HL-60 (cell line): Measurements from ENCODE around the gene TEKT3.

Source experiments
- GABPA ChIP-seq: IDR thresholded peaks from 2 replicates; pipeline ENCODE4 v1.6.1; 2012; ENCODE audit warnings: low read depth
- POLR2AphosphoS5 ChIP-seq: IDR thresholded peaks from 2 replicates; pipeline ENCODE4 v1.6.1; 2012; ENCODE audit warnings: low read depth
- TF ChIP-seq, protein P1 (sequence below): IDR thresholded peaks from one replicate; pipeline ENCODE4 v1.5.1; 2011; ENCODE audit warnings: low read length, control low read depth, inconsistent platforms; ENCODE audit not compliant: insufficient read depth
- TF ChIP-seq, protein P2 (sequence below): IDR thresholded peaks from 2 replicates; pipeline ENCODE4 v1.6.1; 2012; ENCODE audit warnings: low read depth; ENCODE audit not compliant: insufficient replicate concordance

DNA sequence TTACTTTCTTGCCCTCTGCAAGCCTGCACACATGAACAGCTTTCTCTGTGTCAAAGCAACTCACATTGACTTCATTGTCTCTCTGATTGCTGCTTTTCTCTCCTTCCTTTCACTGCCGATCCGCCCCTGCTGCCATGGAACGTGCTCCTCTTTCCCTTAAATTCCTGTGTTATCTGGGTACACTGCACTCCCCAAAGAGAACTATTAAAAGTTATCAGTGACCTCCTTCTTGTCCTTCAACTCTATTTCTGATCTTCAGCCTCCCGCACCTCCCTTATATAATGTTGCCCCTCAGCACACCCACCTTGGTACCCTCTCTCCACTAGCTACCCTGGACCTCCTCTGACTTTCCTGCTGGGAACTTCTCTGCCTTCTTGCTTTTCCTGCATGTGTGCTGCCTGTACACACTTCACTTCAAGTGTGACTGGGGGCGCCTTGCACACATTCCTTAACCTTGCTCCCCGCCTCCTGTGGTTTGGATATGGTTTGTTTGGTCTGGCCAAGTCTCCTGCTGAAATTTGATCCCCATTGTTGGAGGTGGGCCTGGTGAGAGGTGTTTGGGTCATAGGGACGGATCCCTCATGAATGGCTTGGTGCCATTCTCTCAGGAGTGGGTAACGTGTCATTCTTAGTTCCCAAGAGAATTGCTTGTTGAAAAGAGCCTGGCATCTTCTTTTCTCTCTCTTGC is 49.6 kb downstream of the TEKT3 start:
- TF ChIP-seq, protein P1, sequence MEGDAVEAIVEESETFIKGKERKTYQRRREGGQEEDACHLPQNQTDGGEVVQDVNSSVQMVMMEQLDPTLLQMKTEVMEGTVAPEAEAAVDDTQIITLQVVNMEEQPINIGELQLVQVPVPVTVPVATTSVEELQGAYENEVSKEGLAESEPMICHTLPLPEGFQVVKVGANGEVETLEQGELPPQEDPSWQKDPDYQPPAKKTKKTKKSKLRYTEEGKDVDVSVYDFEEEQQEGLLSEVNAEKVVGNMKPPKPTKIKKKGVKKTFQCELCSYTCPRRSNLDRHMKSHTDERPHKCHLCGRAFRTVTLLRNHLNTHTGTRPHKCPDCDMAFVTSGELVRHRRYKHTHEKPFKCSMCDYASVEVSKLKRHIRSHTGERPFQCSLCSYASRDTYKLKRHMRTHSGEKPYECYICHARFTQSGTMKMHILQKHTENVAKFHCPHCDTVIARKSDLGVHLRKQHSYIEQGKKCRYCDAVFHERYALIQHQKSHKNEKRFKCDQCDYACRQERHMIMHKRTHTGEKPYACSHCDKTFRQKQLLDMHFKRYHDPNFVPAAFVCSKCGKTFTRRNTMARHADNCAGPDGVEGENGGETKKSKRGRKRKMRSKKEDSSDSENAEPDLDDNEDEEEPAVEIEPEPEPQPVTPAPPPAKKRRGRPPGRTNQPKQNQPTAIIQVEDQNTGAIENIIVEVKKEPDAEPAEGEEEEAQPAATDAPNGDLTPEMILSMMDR: no peak
- TF ChIP-seq POLR2AphosphoS5 (no peak), GABPA (no peak)
- TF ChIP-seq, protein P2, sequence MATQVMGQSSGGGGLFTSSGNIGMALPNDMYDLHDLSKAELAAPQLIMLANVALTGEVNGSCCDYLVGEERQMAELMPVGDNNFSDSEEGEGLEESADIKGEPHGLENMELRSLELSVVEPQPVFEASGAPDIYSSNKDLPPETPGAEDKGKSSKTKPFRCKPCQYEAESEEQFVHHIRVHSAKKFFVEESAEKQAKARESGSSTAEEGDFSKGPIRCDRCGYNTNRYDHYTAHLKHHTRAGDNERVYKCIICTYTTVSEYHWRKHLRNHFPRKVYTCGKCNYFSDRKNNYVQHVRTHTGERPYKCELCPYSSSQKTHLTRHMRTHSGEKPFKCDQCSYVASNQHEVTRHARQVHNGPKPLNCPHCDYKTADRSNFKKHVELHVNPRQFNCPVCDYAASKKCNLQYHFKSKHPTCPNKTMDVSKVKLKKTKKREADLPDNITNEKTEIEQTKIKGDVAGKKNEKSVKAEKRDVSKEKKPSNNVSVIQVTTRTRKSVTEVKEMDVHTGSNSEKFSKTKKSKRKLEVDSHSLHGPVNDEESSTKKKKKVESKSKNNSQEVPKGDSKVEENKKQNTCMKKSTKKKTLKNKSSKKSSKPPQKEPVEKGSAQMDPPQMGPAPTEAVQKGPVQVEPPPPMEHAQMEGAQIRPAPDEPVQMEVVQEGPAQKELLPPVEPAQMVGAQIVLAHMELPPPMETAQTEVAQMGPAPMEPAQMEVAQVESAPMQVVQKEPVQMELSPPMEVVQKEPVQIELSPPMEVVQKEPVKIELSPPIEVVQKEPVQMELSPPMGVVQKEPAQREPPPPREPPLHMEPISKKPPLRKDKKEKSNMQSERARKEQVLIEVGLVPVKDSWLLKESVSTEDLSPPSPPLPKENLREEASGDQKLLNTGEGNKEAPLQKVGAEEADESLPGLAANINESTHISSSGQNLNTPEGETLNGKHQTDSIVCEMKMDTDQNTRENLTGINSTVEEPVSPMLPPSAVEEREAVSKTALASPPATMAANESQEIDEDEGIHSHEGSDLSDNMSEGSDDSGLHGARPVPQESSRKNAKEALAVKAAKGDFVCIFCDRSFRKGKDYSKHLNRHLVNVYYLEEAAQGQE: no peak
